Upper lobe of left lung (tissue), 4 donors: Measurements from ENCODE around the gene CDH13.

Experiments used
- CTCF ChIP-seq, 6 experiments: fragments of 450-650 bp in 4 of 6; fragments of 200-600 bp in 2 of 6; sonication (generic) in 2 of 6; IDR thresholded peaks; one replicate each; pipeline ENCODE4 v1.5.1; 2016 to 2019; ENCODE audit warnings: antibody characterized with exemption in 6 of 6
- POLR2AphosphoS5 ChIP-seq, 2 donors: sonication (generic); formaldehyde crosslinking; IDR thresholded peaks; one replicate each; pipeline ENCODE4 v1.5.1; 2017; ENCODE audit warnings: antibody characterized with exemption in 2 of 2

- TF ChIP-seq CTCF (IDR thresholded peaks at IDR 0.05) = no peak
- TF ChIP-seq POLR2AphosphoS5 (IDR thresholded peaks at IDR 0.05) = no peak
Observed at GRCh38 chr16:82788919-82789318, 162.2 kb downstream of the CDH13 start.
